ENCODE results near the gene RABGAP1L. TPM values are rescaled to one million over a fixed set of nuclear protein-coding genes. Genes with fewer than 3 reads are reported as not detected.
"Not testable (repeated sequence)": the region's sequence is repeated elsewhere in the genome, so short reads cannot be mapped to it uniquely, and the experiment has no call there.

Gene RABGAP1L
- total RNA-seq, 1 donor from 2014 or later = 17.0 TPM

DNA sequence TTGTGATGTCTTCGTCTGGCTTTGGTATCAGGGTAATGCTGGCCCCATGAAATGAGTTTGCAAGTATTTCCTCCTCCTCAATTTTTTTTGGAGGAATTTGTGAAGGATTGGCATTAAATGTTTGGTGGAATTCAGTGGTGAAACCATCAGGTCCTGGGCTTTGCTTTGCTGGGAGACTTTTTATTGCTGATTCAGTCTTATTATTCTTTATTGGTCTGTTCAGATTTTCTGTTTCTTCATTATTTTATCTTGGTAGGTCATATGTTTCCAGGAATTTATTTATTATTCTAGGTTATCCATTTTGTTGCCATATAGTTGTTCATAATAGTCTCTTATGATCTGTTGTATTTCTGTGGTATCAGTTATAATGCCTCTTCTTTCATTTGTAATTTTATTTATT, 126.7 kb downstream of the RABGAP1L start:
- DNase-seq (ENCODE audit: low spot score) = no peak
- ATAC-seq = no peak

DNA sequence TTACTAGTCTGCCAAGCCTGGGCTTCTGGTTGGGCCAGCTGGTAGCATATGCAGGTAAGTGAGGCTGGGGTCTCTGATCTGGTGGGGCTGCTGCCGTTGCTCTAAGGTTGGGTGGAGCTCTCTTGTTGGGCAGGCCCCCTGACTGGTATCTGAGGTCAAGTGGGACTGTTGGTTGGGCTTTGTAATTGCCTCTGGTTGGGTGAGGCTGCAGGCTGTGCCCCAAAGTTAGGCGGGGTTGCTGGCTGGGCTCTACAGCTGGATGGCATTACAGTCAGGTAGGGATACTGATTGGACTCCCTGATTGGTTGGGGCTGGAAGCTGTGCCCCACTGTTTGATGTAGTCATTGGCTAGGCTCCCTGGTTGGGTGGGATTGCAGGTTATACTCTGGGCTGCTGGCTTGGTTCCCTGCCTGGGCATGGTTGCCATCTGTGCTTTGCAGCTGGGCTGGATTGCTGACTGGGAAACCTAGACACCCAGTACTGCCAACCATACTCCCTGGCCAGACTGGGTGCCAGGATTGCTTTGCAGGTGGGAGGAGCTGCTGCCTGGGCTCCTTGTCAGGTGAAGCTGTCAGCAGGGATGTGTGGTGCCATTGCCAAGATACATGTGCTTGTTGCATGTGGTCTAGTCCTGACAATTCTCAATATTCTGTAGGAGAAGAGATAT, 130.5 kb downstream of the RABGAP1L start:
- peak; percentile 90 for ATAC-seq
- peak; percentile 57 for DNase-seq (ENCODE audit: low spot score)

GRCh38 chr1:174291059-174291458, 131.7 kb downstream of the RABGAP1L start:
- DNase-seq (ENCODE audit: low spot score) = no peak
- no peak for ATAC-seq

DNA sequence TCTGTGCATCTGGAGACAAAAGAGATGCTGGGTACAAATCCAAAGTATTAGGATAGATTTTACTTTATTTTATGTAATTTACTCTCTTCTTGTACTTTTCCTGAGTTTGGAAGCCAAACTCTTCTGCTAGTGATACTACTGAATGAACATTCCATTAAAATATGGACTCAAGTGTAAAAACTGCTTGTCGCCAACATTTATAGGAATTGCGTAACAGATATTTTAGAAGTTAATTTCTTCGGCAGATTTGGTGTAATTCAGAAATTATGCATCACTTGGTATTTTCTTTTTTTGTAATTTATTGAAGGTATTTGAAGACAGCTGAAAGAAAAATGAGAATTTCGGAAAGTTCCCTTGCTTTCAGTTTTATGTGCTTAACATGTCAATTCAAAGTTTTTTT, 137.0 kb downstream of the RABGAP1L start:
- DNase-seq (ENCODE audit: low spot score) (no peak), ATAC-seq (no peak)

- DNase-seq (ENCODE audit: low spot score) (no peak), ATAC-seq (no peak)
Measured at GRCh38 chr1:174297351-174297750, 138.0 kb downstream of the RABGAP1L start.

- ATAC-seq = no peak
- no peak for DNase-seq (ENCODE audit: low spot score)
Measured at GRCh38 chr1:174301295-174302077, 142.2 kb downstream of the RABGAP1L start.

DNA sequence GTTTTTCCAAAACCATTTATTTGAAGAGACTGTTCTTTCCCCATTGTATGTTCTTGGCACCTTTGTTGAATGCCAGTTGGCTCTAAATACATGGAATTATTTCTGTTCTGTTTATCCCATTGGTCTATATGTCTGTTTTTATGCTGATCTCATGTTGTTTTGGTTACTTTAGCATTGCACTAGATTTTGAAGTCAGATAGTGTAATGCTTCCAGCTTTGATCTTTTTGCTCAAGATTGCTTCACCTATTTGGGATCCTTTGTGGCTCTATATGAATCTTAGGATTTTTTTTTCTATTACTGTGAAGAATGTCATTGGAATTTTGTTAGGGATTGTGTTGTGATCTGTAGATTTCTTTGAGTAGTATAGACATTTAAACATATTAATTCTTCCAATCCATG, 149.3 kb downstream of the RABGAP1L start:
- ATAC-seq = no peak
- no peak for DNase-seq (ENCODE audit: low spot score)

DNA sequence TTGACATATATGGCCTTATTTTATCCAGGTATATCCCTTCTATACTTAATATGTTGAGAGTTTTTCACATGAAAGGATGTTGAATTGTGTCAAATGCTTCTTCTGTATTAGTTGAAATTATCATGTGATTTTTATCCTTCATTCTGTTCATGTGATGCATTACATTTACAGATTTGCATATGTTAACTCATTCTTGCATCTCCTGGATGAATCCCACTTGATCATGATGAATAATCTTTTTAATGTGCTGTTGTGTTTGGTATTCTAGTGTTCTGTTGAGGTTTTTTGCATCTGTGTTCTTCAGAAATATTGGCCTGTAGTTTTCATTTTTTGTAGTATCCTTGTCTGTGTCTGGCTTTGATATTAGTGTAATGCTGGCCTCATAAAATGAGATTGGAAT, 150.2 kb downstream of the RABGAP1L start:
- ATAC-seq (no peak), DNase-seq (ENCODE audit: low spot score) (no peak)

DNA sequence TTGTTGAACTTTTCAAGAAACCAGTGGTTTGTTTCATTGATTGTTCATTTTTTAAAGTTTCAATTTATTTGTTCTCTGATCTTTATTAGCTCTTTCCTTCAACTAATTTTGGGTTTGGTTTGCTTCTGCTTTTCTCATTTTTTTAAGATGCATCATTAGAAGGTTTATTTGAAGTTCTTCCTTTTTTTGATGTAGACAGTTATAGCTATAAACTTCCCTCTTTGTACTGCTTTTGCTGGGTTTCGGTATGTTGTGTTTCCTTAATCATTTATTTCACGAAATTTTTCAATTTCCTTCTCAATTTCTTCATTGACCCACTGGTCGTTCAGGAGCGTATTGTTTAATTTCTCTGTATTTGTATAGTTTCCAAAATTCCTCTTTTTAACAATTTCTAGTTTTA, 155.1 kb downstream of the RABGAP1L start:
- no peak for DNase-seq (ENCODE audit: low spot score)

DNA sequence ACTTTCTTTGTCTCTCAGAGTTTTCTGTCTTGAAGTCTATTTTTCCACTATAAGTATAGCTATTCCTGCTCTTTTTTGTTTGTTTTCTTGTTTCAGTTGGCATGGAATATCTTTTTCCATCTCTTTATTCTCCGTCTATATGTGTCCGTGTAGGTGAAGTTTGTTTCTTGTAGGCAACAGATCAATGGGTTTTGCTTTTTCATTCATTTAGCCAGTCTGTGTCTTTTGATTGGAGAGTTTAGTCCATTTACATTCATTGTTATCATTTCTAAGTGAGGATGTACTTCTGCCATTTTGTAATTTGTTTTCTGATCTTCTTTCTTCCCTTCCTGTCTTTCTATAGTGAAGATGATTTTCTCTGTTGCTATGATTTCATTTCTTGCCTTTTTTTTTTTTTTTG, 155.9 kb downstream of the RABGAP1L start:
- DNase-seq (ENCODE audit: low spot score) (no peak), ATAC-seq (no peak)

More for the DNA sequence above, 155.1 kb downstream of the RABGAP1L start:
- ATAC-seq = no peak

DNA sequence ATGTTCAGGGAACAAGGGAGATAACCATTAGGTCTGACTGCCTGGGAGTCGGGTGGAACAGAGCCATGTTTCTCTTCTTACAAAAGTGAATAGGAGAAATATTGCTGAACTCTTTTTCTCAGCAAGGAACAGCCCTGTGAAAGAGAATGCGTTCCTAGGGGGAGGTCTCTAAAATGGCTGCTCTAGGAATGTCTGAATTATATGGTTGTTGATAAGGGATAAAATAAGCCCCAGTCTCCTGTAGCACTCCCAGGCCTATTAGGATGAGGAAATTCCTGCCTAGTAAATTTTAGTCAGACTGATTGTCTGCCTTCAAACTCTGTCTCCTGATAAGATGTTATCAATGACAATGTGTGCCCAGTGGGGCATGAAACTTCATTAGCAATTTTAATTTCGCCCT, 161.6 kb downstream of the RABGAP1L start:
- not testable (repeated sequence) for DNase-seq (ENCODE audit: low spot score); ATAC-seq

GRCh38 chr1:174322202-174322862, 163.0 kb downstream of the RABGAP1L start:
- DNase-seq (ENCODE audit: low spot score) (no peak), ATAC-seq (no peak)

GRCh38 chr1:174324493-174324892, 165.2 kb downstream of the RABGAP1L start:
- ATAC-seq = no peak

DNA sequence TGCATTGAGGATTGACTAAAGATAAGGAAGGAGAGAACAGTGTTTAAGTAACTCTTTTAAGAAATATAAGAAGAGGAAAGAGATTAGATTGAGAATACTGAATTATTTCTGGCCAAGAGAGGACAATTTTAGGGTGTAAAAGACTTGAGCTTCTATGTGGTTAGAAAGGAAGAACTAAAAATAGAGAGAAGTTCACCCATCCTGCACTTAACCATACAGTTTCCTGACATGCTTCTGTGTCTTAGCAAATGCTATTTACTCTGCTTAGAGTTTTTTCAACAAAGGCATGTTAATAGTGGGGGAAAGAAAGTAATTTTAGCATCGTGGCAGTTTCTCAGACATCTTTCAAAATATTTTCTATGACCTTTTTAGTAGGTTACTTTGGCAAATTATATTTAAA, 165.6 kb downstream of the RABGAP1L start:
- DNase-seq (ENCODE audit: low spot score) (no peak), ATAC-seq (no peak)

More at GRCh38 chr1:174324493-174324892, 165.2 kb downstream of the RABGAP1L start:
- no peak for DNase-seq (ENCODE audit: low spot score)

DNA sequence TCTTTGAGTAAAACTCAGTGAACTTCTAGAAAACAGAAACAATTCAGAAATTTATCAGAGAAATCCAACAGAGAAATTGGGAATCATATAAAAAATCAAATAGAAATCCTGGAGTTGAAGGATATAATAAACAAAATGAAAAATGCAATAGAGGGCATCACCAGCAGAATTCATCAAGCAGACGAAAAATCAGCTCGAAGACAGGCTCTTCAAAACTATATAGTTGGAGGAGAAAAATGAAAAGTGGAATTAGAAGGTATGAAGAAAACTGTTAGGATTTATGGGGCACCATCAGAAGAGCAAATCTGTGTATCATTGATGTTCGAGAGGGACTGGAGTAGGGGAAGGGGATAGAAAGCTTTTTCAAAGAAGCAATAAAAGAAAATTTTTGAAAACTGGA, 167.0 kb downstream of the RABGAP1L start:
- ATAC-seq (no peak), DNase-seq (ENCODE audit: low spot score) (no peak)

- ATAC-seq (no peak), DNase-seq (ENCODE audit: low spot score) (no peak)
Measured at GRCh38 chr1:174333437-174333836, 174.1 kb downstream of the RABGAP1L start.

- DNase-seq (ENCODE audit: low spot score) (no peak), ATAC-seq (no peak)
Measured at GRCh38 chr1:174337000-174337681, 177.8 kb downstream of the RABGAP1L start.

GRCh38 chr1:174340404-174340803, 181.1 kb downstream of the RABGAP1L start:
- not testable (repeated sequence) for ATAC-seq; DNase-seq (ENCODE audit: low spot score)

- ATAC-seq (no peak), DNase-seq (ENCODE audit: low spot score) (no peak)
Measured at GRCh38 chr1:174344162-174344561, 184.8 kb downstream of the RABGAP1L start.

DNA sequence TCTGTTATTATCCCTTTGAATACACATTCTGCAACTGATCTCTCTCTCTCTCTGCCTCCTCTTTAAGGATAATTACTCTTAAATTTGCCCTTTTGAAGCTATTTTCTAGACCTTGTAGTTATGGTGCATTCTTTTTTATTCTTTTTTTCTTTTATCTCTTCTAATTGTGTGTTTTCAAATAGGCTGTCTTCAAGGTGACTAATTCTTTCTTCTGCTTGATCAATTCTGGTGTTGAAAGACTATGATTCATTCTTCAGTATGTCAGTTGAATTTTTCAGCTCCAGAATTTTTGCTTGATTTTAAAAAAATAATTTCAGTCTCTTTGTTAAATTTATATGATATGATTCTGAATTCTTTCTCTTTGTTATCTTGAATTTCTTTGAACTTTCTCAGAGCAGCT, 192.8 kb downstream of the RABGAP1L start:
- no peak for DNase-seq (ENCODE audit: low spot score)
- ATAC-seq = no peak

- DNase-seq (ENCODE audit: low spot score) = no peak
- ATAC-seq = no peak
Measured at GRCh38 chr1:174352883-174353608, 193.7 kb downstream of the RABGAP1L start.
